Muscle of leg (tissue), 11 donors: ENCODE measurements around the gene CD164L2. TPM values are rescaled to one million over a fixed set of nuclear protein-coding genes. Genes with fewer than 3 reads are reported as not detected.
"Not testable (repeated sequence)": the region's sequence is repeated elsewhere in the genome, so short reads cannot be mapped to it uniquely, and the experiment has no call there.

ENCODE experiments used
- DNase-seq: peaks from one replicate; pipeline ENCODE4 v3.0.0; 2013
- H3K27ac ChIP-seq: one replicate; pipeline ENCODE4 v1.5.1; 2013; ENCODE audit warnings: mild to moderate bottlenecking, low read length, control low read depth
- H3K27me3 ChIP-seq: one replicate; pipeline ENCODE4 v1.6.1; 2013; ENCODE audit warnings: low read length; ENCODE audit not compliant: control insufficient read depth, insufficient read depth
- H3K36me3 ChIP-seq: one replicate; pipeline ENCODE4 v1.6.1; 2013; ENCODE audit warnings: low read length; ENCODE audit not compliant: control insufficient read depth, insufficient read depth
- H3K4me1 ChIP-seq: one replicate; pipeline ENCODE4 v1.6.1; 2013; ENCODE audit warnings: low read length; ENCODE audit not compliant: control insufficient read depth, insufficient read depth
- H3K4me3 ChIP-seq: one replicate; pipeline ENCODE4 v1.5.1; 2013; ENCODE audit warnings: low read length, control low read depth
- H3K9me3 ChIP-seq: replicated peaks from 2 replicates; pipeline ENCODE4 v1.6.1; 2013; ENCODE audit warnings: low read depth, low read length; ENCODE audit not compliant: control insufficient read depth
- WGBS: methylation state at CpG from one replicate; pipeline ENCODE4 v1.1.5; 2013; ENCODE audit warnings: missing lambda C conversion rate; ENCODE audit not compliant: insufficient coverage; 5-methylcytosine and 5-hydroxymethylcytosine counted together
- polyA plus RNA-seq, 8 donors: library from polyadenylated mRNA; unstranded; fragments of 120-200 nt; gene quantifications; one replicate each; pipeline versions ENCODE4 v1.2.1 to v1.2.3, GENCODE V29; 2013; ENCODE audit warnings: inconsistent platforms in 1 of 8, low replicate concordance in 1 of 8; ENCODE audit not compliant: insufficient read length in 8 of 8, insufficient read depth in 1 of 8
- total RNA-seq: library from RNA; stranded (reverse); fragments of 120-200 nt; gene quantifications from one replicate; pipeline ENCODE4 v1.2.4, GENCODE V29; 2013

Gene CD164L2
- total and polyA plus RNA-seq, 9 donors = 0.48 TPM; not detected in 8

GRCh38 chr1:27418326-27419185 lies 35.4 kb upstream of the CD164L2 start:
- Histone ChIP-seq H3K27me3 (no peaks in the 10 kb centered on the region), H3K27ac (peak overlapping the region; percentile 93), H3K4me3 (no peak overlapping the region), H3K36me3 (peaks cover 47% of the 10 kb centered on the region), H3K4me1 (peaks cover 54% of the 10 kb centered on the region), H3K9me3 (no peaks in the 10 kb centered on the region)
- DNase-seq = peak; percentile 97
- 12% methylated on average over 8 of the region's 14 CpGs for WGBS

DNA sequence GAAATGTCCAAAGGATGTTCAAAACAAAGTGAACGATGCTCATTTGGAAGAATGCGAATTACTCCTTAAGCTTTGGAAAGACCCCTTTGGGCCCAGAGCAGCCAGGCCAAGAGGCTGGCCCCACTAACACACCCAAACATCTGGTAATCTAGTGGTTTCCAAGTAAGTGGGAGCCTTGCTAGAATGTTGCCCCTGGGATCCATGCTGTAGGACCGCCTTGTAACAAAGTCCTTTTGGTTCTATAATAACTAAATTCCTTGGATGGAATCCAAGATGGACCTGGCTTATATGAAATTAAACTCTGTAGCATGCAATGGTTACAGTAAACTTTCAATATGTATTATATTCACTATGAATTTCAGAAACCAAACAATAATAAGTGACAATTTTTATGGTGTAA lies 34.6 kb upstream of the CD164L2 start:
- WGBS = no CpG with 5 or more reads among the region's 3 CpGs
- H3K36me3 ChIP-seq = peaks cover 55% of the 10 kb centered on the region
- no peaks in the 10 kb centered on the region for H3K27me3 ChIP-seq
- H3K27ac ChIP-seq = peak overlapping the region; percentile 93
- no peaks in the 10 kb centered on the region for H3K9me3 ChIP-seq
- H3K4me1 ChIP-seq = peaks cover 54% of the 10 kb centered on the region
- no peak overlapping the region for H3K4me3 ChIP-seq
- DNase-seq = peak; percentile 81

DNA sequence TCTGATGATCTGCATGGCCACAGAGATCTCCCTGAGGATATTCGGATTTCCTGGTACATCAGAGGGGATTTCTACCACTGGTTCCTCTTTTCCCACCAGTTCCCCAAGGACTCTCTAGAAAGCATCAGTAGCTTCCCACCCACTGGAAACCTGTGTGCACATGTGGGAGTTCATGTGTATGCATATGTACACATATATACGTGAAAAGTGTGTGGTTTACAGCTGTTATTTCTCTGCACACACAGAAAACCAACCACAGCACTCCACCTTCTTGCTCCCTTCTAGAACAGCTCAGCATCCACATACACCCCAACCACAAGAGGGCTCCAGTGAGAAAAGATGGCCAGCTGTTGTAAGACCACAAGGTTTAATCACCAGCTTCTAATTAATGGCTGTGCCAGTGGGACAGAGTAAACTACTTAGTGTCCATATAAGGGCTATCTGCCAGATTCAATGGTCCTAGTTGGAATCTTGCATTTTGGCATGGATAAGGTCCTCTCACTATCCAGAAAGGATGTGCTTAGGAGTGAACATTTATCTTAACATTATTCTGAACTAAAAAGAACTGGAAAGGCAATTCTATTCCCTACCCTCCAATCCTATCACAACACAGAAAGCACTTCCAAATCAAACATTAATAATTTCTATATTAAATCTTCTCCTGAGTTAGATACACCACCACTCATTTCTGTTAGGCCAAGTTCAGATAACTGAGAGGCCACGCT lies 33.4 kb upstream of the CD164L2 start:
- Histone ChIP-seq H3K4me1 (peaks cover 52% of the 10 kb centered on the region), H3K27ac (peak overlapping the region; percentile 93), H3K36me3 (peaks cover 63% of the 10 kb centered on the region)

GRCh38 chr1:27414091-27414490 lies 31.0 kb upstream of the CD164L2 start:
- no peak overlapping the region for H3K27ac ChIP-seq

More for the DNA sequence above, 33.4 kb upstream of the CD164L2 start:
- WGBS = no CpG with 5 or more reads among the region's 3 CpGs
- no peaks in the 10 kb centered on the region for H3K9me3 ChIP-seq
- no peak for DNase-seq
- no peak overlapping the region for H3K4me3 ChIP-seq
- H3K27me3 ChIP-seq = no peaks in the 10 kb centered on the region

GRCh38 chr1:27413004-27413403 lies 29.9 kb upstream of the CD164L2 start:
- Histone ChIP-seq H3K4me3 (no peak overlapping the region), H3K27ac (no peak overlapping the region), H3K9me3 (no peaks in the 10 kb centered on the region), H3K4me1 (peaks cover 31% of the 10 kb centered on the region), H3K36me3 (peaks cover 91% of the 10 kb centered on the region), H3K27me3 (no peaks in the 10 kb centered on the region)
- WGBS = 85% methylated on average over 2 of the region's 4 CpGs
- no peak for DNase-seq

More at GRCh38 chr1:27414091-27414490, 31.0 kb upstream of the CD164L2 start:
- Histone ChIP-seq H3K4me3 (no peak overlapping the region), H3K36me3 (peaks cover 87% of the 10 kb centered on the region), H3K27me3 (no peaks in the 10 kb centered on the region), H3K9me3 (no peaks in the 10 kb centered on the region), H3K4me1 (peaks cover 41% of the 10 kb centered on the region)
- no CpG with 5 or more reads among the region's 1 CpG for WGBS
- no peak for DNase-seq

GRCh38 chr1:27412502-27412901 lies 29.4 kb upstream of the CD164L2 start:
- peaks cover 26% of the 10 kb centered on the region for H3K4me1 ChIP-seq
- H3K27me3 ChIP-seq = no peaks in the 10 kb centered on the region
- H3K4me3 ChIP-seq = no peak overlapping the region
- H3K27ac ChIP-seq = no peak overlapping the region
- H3K9me3 ChIP-seq = no peaks in the 10 kb centered on the region
- peaks cover 93% of the 10 kb centered on the region for H3K36me3 ChIP-seq
- DNase-seq = no peak
- 100% methylated on average over 1 of the region's 4 CpGs for whole genome bisulfite sequencing

GRCh38 chr1:27410709-27411108 lies 27.6 kb upstream of the CD164L2 start:
- DNase-seq = no peak
- Histone ChIP-seq H3K4me1 (peaks cover 25% of the 10 kb centered on the region), H3K27me3 (no peaks in the 10 kb centered on the region), H3K27ac (no peak overlapping the region), H3K9me3 (no peaks in the 10 kb centered on the region), H3K4me3 (no peak overlapping the region), H3K36me3 (peaks cover 86% of the 10 kb centered on the region)
- 50% methylated on average over 1 of the region's 2 CpGs for WGBS

DNA sequence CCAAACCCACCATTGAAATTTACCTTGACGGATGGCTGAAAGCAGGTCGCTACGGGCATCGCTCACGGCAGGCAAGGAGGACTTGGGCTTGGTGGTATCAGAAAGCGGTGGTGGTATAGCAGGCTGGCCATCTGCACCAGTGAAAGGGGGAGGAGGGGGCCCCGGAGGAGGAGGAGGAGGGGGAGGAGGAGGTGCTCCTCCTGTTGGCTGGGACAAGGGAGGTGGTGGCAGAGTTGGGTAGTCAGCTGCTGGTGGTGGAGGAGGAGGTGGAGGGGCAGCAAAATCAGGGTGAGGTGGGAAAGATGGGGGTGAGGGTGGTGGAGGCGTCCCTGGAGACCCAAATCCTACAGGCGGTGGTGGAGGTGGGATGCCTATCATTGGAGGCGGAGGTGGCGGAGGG lies 26.5 kb upstream of the CD164L2 start:
- Histone ChIP-seq H3K36me3 (peaks cover 78% of the 10 kb centered on the region), H3K27me3 (no peaks in the 10 kb centered on the region)
- 93% methylated on average over 9 of the region's 11 CpGs for WGBS

DNA sequence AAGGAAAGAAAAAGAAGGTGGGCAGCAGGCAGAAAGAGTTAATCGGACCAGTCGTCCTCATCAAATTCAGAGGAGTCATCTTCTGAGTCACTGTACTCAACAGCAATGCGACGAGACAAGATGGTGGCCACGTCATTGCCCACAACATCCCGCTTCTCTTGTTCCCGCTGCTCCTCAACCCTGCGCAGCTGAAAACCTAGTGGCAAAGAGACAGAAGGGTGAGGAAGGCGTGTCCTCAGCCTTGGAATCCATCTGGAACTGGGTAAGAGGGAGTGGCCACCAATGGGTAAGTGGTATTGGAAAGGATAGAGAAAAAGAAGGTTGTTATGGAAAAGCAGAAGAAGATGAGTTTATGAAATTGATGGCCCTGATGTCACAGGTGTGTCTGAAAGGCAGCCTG lies 25.0 kb upstream of the CD164L2 start:
- Histone ChIP-seq H3K4me1 (peaks cover 42% of the 10 kb centered on the region), H3K27me3 (no peaks in the 10 kb centered on the region), H3K27ac (peak overlapping the region; percentile 42), H3K36me3 (peaks cover 65% of the 10 kb centered on the region), H3K4me3 (no peak overlapping the region), H3K9me3 (no peaks in the 10 kb centered on the region)
- 95% methylated on average over 9 of the region's 9 CpGs for WGBS
- DNase-seq = no peak

More for the DNA sequence above, 26.5 kb upstream of the CD164L2 start:
- H3K4me1 ChIP-seq = peaks cover 28% of the 10 kb centered on the region
- H3K9me3 ChIP-seq = no peaks in the 10 kb centered on the region
- H3K4me3 ChIP-seq = no peak overlapping the region
- no peak overlapping the region for H3K27ac ChIP-seq
- no peak for DNase-seq

- not testable (repeated sequence) for H3K9me3 ChIP-seq, H3K27me3 ChIP-seq, DNase-seq, H3K4me3 ChIP-seq
- H3K27ac ChIP-seq = peak overlapping the region; percentile 80
- WGBS = 100% methylated on average over 1 of the region's 2 CpGs
- H3K4me1 ChIP-seq = peaks cover 54% of the 10 kb centered on the region
- peaks cover 54% of the 10 kb centered on the region for H3K36me3 ChIP-seq
Measured at GRCh38 chr1:27406791-27407190, 23.7 kb upstream of the CD164L2 start.
